HEK293 (cell line): ENCODE results near the gene FLT3LG.
A peak's percentile ranks its signal among the peaks of the same experiment; 100 is the strongest.

ENCODE experiments used
- REPIN1 ChIP-seq: fragments of 450-650 bp; formaldehyde crosslinking; IDR thresholded peaks from 2 replicates; pipeline ENCODE4 v1.5.1; 2017; ENCODE audit warnings: missing biosample characterization, missing genetic modification characterization, low read depth
- ZBTB8A ChIP-seq: fragments of 450-650 bp; formaldehyde crosslinking; IDR thresholded peaks from 2 replicates; pipeline ENCODE4 v1.5.1; 2016; ENCODE audit warnings: missing biosample characterization, missing genetic modification characterization
- ZNF138 ChIP-seq: fragments of 450-650 bp; formaldehyde crosslinking; IDR thresholded peaks from 2 replicates; pipeline ENCODE4 v1.5.1; 2016; ENCODE audit warnings: missing biosample characterization, missing genetic modification characterization, borderline replicate concordance
- ZNF274 ChIP-seq, 2 experiments: fragments of 200-500 bp in 1 of 2; fragments of 450-650 bp in 1 of 2; sonication (Bioruptor generic) in 1 of 2; formaldehyde crosslinking in 1 of 2; IDR thresholded peaks; 2 replicates each; pipeline versions ENCODE4 v1.5.1 to v1.6.1; 2014 to 2016; ENCODE audit warnings: borderline replicate concordance in 1 of 2, inconsistent platforms in 1 of 2, low read length in 1 of 2, missing biosample characterization in 1 of 2, missing genetic modification characterization in 1 of 2
- ZNF292 ChIP-seq: fragments of 450-650 bp; formaldehyde crosslinking; IDR thresholded peaks from 2 replicates; pipeline ENCODE4 v1.5.1; 2016; ENCODE audit warnings: low read depth, missing biosample characterization, missing genetic modification characterization, borderline replicate concordance
- ZNF514 ChIP-seq: fragments of 450-650 bp; formaldehyde crosslinking; IDR thresholded peaks from 2 replicates; pipeline ENCODE4 v1.5.1; 2016; ENCODE audit warnings: missing biosample characterization, missing genetic modification characterization
- ZNF701 ChIP-seq: fragments of 450-650 bp; formaldehyde crosslinking; IDR thresholded peaks from 2 replicates; pipeline ENCODE4 v1.5.1; 2016; ENCODE audit warnings: missing biosample characterization, missing genetic modification characterization
- ZNF837 ChIP-seq: fragments of 450-650 bp; formaldehyde crosslinking; IDR thresholded peaks from 2 replicates; pipeline ENCODE4 v1.5.1; 2016; ENCODE audit warnings: missing biosample characterization, missing genetic modification characterization
- ZSCAN30 ChIP-seq: fragments of 450-650 bp; IDR thresholded peaks from 2 replicates; pipeline ENCODE4 v1.5.1; 2018; ENCODE audit warnings: missing biosample characterization, mild to moderate bottlenecking, missing genetic modification characterization, moderate library complexity
- TF ChIP-seq, protein P1 (sequence below): fragments of 450-650 bp; formaldehyde crosslinking; IDR thresholded peaks from 2 replicates; pipeline ENCODE4 v1.5.1; 2016; ENCODE audit warnings: missing biosample characterization, missing genetic modification characterization
- TF ChIP-seq, protein P2 (sequence below): fragments of 450-650 bp; formaldehyde crosslinking; IDR thresholded peaks from 2 replicates; pipeline ENCODE4 v1.5.1; 2016; ENCODE audit warnings: missing biosample characterization, missing genetic modification characterization
- TF ChIP-seq, protein P3 (sequence below): fragments of 450-650 bp; formaldehyde crosslinking; IDR thresholded peaks from 2 replicates; pipeline ENCODE4 v1.5.1; 2016; ENCODE audit warnings: missing biosample characterization, missing genetic modification characterization
- TF ChIP-seq, protein P4 (sequence below): fragments of 450-650 bp; formaldehyde crosslinking; IDR thresholded peaks from 2 replicates; pipeline ENCODE4 v1.5.1; 2016; ENCODE audit warnings: missing biosample characterization, missing genetic modification characterization, low read depth
- TF ChIP-seq, protein P5 (sequence below): fragments of 450-650 bp; formaldehyde crosslinking; IDR thresholded peaks from 2 replicates; pipeline ENCODE4 v1.5.1; 2016; ENCODE audit warnings: missing biosample characterization, missing genetic modification characterization

DNA sequence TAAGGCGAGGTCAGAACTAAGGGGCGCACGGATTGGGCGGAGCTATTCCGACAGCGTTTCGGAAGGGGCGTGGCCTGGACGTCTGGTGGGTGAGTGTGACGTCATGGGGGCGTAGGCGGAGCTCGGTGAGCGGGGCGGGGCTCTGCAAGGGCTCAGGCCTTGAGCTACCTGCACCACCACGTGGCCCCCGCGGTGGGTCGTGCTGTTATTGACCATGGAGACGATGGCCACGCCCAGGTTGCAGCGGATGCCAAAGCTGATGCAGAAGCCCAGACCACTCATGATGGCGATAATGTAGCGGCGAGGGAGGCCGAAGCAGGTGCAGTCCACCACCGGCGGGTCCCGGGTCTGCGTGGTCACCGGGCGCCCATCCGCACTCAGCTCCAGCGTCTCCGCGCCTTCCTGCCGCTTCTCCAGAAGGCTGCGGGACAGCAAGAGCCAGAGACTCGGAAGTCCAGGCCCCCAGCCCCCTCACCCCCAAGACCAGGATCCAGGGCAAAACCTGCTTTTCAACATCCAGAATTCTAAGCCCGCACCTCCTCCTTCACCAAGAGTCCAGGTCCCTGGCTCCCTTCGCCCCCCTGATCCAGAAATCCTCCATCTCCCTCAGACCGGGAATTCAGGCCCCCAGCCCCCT lies 37.5 kb upstream of the FLT3LG start:
- TF ChIP-seq, protein P1, sequence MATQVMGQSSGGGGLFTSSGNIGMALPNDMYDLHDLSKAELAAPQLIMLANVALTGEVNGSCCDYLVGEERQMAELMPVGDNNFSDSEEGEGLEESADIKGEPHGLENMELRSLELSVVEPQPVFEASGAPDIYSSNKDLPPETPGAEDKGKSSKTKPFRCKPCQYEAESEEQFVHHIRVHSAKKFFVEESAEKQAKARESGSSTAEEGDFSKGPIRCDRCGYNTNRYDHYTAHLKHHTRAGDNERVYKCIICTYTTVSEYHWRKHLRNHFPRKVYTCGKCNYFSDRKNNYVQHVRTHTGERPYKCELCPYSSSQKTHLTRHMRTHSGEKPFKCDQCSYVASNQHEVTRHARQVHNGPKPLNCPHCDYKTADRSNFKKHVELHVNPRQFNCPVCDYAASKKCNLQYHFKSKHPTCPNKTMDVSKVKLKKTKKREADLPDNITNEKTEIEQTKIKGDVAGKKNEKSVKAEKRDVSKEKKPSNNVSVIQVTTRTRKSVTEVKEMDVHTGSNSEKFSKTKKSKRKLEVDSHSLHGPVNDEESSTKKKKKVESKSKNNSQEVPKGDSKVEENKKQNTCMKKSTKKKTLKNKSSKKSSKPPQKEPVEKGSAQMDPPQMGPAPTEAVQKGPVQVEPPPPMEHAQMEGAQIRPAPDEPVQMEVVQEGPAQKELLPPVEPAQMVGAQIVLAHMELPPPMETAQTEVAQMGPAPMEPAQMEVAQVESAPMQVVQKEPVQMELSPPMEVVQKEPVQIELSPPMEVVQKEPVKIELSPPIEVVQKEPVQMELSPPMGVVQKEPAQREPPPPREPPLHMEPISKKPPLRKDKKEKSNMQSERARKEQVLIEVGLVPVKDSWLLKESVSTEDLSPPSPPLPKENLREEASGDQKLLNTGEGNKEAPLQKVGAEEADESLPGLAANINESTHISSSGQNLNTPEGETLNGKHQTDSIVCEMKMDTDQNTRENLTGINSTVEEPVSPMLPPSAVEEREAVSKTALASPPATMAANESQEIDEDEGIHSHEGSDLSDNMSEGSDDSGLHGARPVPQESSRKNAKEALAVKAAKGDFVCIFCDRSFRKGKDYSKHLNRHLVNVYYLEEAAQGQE (tag by site-specific recombination): no peak
- TF ChIP-seq, protein P2, sequence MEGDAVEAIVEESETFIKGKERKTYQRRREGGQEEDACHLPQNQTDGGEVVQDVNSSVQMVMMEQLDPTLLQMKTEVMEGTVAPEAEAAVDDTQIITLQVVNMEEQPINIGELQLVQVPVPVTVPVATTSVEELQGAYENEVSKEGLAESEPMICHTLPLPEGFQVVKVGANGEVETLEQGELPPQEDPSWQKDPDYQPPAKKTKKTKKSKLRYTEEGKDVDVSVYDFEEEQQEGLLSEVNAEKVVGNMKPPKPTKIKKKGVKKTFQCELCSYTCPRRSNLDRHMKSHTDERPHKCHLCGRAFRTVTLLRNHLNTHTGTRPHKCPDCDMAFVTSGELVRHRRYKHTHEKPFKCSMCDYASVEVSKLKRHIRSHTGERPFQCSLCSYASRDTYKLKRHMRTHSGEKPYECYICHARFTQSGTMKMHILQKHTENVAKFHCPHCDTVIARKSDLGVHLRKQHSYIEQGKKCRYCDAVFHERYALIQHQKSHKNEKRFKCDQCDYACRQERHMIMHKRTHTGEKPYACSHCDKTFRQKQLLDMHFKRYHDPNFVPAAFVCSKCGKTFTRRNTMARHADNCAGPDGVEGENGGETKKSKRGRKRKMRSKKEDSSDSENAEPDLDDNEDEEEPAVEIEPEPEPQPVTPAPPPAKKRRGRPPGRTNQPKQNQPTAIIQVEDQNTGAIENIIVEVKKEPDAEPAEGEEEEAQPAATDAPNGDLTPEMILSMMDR (tag by site-specific recombination): no peak
- TF ChIP-seq ZNF837 (tag by site-specific recombination): no peak
- TF ChIP-seq ZNF514 (tag by site-specific recombination): no peak
- no peak for TF ChIP-seq ZNF274 (IDR thresholded peaks at IDR 0.05; ENCODE audit: low read length)
- TF ChIP-seq ZNF274 (tag by site-specific recombination; IDR thresholded peaks at IDR 0.05; ENCODE audit: borderline replicate concordance): no peak
- TF ChIP-seq, protein P3, sequence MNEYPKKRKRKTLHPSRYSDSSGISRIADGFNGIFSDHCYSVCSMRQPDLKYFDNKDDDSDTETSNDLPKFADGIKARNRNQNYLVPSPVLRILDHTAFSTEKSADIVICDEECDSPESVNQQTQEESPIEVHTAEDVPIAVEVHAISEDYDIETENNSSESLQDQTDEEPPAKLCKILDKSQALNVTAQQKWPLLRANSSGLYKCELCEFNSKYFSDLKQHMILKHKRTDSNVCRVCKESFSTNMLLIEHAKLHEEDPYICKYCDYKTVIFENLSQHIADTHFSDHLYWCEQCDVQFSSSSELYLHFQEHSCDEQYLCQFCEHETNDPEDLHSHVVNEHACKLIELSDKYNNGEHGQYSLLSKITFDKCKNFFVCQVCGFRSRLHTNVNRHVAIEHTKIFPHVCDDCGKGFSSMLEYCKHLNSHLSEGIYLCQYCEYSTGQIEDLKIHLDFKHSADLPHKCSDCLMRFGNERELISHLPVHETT: no peak
- TF ChIP-seq ZNF138 (tag by site-specific recombination): no peak
- no peak for TF ChIP-seq ZNF701 (tag by site-specific recombination)
- TF ChIP-seq, protein P4, sequence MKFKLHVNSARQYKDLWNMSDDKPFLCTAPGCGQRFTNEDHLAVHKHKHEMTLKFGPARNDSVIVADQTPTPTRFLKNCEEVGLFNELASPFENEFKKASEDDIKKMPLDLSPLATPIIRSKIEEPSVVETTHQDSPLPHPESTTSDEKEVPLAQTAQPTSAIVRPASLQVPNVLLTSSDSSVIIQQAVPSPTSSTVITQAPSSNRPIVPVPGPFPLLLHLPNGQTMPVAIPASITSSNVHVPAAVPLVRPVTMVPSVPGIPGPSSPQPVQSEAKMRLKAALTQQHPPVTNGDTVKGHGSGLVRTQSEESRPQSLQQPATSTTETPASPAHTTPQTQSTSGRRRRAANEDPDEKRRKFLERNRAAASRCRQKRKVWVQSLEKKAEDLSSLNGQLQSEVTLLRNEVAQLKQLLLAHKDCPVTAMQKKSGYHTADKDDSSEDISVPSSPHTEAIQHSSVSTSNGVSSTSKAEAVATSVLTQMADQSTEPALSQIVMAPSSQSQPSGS (tag by site-specific recombination): peak; percentile 77; the same call in 1 of the 2 replicates
- no peak for TF ChIP-seq REPIN1 (tag by site-specific recombination)
- no peak for TF ChIP-seq ZBTB8A (tag by site-specific recombination)
- no peak for TF ChIP-seq ZSCAN30 (tag by site-specific recombination)
- no peak for TF ChIP-seq ZNF292 (tag by site-specific recombination)
- TF ChIP-seq, protein P5, sequence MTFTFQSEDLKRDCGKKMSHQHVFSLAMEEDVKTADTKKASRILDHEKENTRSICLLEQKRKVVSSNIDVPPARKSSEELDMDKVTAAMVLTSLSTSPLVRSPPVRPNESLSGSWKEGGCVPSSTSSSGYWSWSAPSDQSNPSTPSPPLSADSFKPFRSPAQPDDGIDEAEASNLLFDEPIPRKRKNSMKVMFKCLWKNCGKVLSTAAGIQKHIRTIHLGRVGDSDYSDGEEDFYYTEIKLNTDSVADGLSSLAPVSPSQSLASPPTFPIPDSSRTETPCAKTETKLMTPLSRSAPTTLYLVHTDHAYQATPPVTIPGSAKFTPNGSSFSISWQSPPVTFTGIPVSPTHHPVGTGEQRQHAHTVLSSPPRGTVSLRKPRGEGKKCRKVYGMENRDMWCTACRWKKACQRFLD (tag by site-specific recombination): no peak
